Panc1 (cell line): Measurements from ENCODE around the gene LRRFIP2. TPM values are rescaled to one million over a fixed set of nuclear protein-coding genes. Genes with fewer than 3 reads are reported as not detected.

Experiments
- ATAC-seq: fragments of 200-7000 bp; cut with Tn5 transposase; 2 replicates; pipeline ENCODE4 v1.9.1; 2020; ENCODE audit warnings: mild to moderate bottlenecking, moderate library complexity
- BruUV-seq: library from RNA; stranded (reverse); fragments of 400-500 nt; replicated peaks from 2 replicates; lab custom pipeline; 2021; lab: Mats Ljungman, UMichigan
- CTCF ChIA-PET: fragments of 300-600 bp; sonication (Branson Sonifier 250); formaldehyde crosslinking; loops from one replicate; lab custom pipeline; 2022; ENCODE audit warnings: antibody characterized with exemption; lab: Charles Lee
- POLR2A ChIA-PET: fragments of 300-600 bp; sonication (Branson Sonifier 250); formaldehyde crosslinking; loops from one replicate; lab custom pipeline; 2022; ENCODE audit warnings: antibody characterized with exemption; lab: Charles Lee
- DNase-seq: peaks from one replicate; pipeline ENCODE4 v3.0.0-alpha.2; 2010; ENCODE audit warnings: low read depth, low spot score
- H3K27ac ChIP-seq: 2 replicates; pipeline ENCODE4 v1.5.1; 2011; ENCODE audit warnings: mild to moderate bottlenecking, low read length, inconsistent platforms
- H3K27me3 ChIP-seq: fragments of 200-500 bp; sonication (Bioruptor generic); 2 replicates; pipeline ENCODE4 v1.6.0; 2014; ENCODE audit warnings: low read length, inconsistent platforms; ENCODE audit not compliant: control insufficient read depth, insufficient read depth
- H3K36me3 ChIP-seq: fragments of 200-500 bp; sonication (Bioruptor generic); 2 replicates; pipeline ENCODE4 v1.5.1; 2014; ENCODE audit warnings: inconsistent platforms, mild to moderate bottlenecking, low read length, moderate library complexity; ENCODE audit not compliant: control insufficient read depth, insufficient read depth
- H3K4me1 ChIP-seq: 2 replicates; pipeline ENCODE4 v1.5.1; 2011; ENCODE audit warnings: inconsistent platforms, mild to moderate bottlenecking, low read length, moderate library complexity; ENCODE audit not compliant: control insufficient read depth, insufficient read depth
- H3K4me3 ChIP-seq, 2 experiments: 2 replicates each; pipeline ENCODE4 v1.5.1; 2011 to 2012; ENCODE audit warnings: low read depth in 2 of 2, low read length in 2 of 2, mild to moderate bottlenecking in 2 of 2, inconsistent platforms in 1 of 2, moderate library complexity in 1 of 2
- H3K9me3 ChIP-seq: fragments of 200-500 bp; sonication (Bioruptor generic); 2 replicates; pipeline ENCODE4 v1.5.1; 2014; ENCODE audit warnings: low read depth, mild to moderate bottlenecking, inconsistent platforms, low read length, moderate library complexity; ENCODE audit not compliant: control insufficient read depth, insufficient read depth
- POLR2AphosphoS5 ChIP-seq: IDR thresholded peaks from 2 replicates; pipeline ENCODE4 v1.6.1; 2012; ENCODE audit warnings: mild to moderate bottlenecking, low read depth, low read length, moderate library complexity
- SIN3A ChIP-seq: IDR thresholded peaks from 2 replicates; pipeline ENCODE4 v1.6.1; 2012; ENCODE audit warnings: low read depth, mild to moderate bottlenecking, low read length, moderate library complexity, borderline replicate concordance; ENCODE audit not compliant: insufficient read depth
- TCF7L2 ChIP-seq: IDR thresholded peaks from 2 replicates; pipeline ENCODE4 v1.6.1; 2011; ENCODE audit warnings: mild to moderate bottlenecking, low read depth, low read length, inconsistent platforms
- in situ Hi-C: cut with HindIII; loops from 2 replicates; pipeline ENCODE4 v1.10.0; 2016; ENCODE audit warnings: low sequenced_read_pairs, low pct_unique_long_range_greater_than_20kb
- intact Hi-C: fragments of 100-400 bp; cut with micrococcal nuclease; formaldehyde crosslinking; loops from one replicate; pipeline ENCODE4 v1.10.0; 2022; ENCODE audit not compliant: unreplicated experiment
- total RNA-seq: library from RNA; stranded (reverse); gene quantifications from one replicate; pipeline ENCODE4 v1.2.1, GENCODE V29; 2021; ENCODE audit not compliant: unreplicated experiment
- TF ChIP-seq, protein P1 (sequence below), 2 experiments: IDR thresholded peaks; 2 replicates each; pipeline ENCODE4 v1.6.1; 2011 to 2012; ENCODE audit warnings: low read depth in 2 of 2, control low read depth in 1 of 2, low read length in 1 of 2, mild to moderate bottlenecking in 1 of 2, moderate library complexity in 1 of 2; ENCODE audit not compliant: insufficient read depth in 1 of 2
- TF ChIP-seq, protein P2 (sequence below): fragments of 450-650 bp; IDR thresholded peaks from 2 replicates; pipeline ENCODE4 v1.5.1; 2017; ENCODE audit warnings: mild to moderate bottlenecking

The LRRFIP2 gene
- total RNA-seq, 1 experiment from 2014 or later, result 32.3 TPM

DNA sequence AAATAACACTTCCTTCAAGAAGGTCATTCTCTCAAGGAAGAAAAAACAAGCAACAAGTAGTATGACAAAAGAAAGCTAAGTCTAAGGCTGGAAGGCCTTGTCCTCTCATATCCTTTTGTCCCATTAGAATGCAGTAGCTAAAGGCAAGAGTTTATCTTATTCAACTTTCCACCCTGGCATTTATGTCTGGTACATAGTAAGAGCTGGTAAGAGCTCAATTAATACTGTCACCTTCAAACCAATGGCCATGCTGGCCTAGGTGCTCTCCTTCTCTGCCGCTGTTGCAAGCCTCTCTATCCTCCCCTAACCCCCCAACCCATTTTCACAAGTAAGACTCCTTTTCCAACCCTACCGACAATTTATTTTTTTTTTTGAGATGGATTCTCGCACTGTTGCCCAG, 81.9 kb downstream of the LRRFIP2 start:
- H3K4me1 ChIP-seq, result no peaks in the 10 kb centered on the region
- no peak for DNase-seq
- no peaks in the 10 kb centered on the region for H3K9me3 ChIP-seq
- intact Hi-C loops (no loop called here), in situ Hi-C loops (no loop called here)
- ChIA-PET POLR2A (no interaction called here), CTCF (no interaction called here)
- TF ChIP-seq SIN3A (no peak), TCF7L2 (no peak), POLR2AphosphoS5 (no peak)
- TF ChIP-seq, protein P1, sequence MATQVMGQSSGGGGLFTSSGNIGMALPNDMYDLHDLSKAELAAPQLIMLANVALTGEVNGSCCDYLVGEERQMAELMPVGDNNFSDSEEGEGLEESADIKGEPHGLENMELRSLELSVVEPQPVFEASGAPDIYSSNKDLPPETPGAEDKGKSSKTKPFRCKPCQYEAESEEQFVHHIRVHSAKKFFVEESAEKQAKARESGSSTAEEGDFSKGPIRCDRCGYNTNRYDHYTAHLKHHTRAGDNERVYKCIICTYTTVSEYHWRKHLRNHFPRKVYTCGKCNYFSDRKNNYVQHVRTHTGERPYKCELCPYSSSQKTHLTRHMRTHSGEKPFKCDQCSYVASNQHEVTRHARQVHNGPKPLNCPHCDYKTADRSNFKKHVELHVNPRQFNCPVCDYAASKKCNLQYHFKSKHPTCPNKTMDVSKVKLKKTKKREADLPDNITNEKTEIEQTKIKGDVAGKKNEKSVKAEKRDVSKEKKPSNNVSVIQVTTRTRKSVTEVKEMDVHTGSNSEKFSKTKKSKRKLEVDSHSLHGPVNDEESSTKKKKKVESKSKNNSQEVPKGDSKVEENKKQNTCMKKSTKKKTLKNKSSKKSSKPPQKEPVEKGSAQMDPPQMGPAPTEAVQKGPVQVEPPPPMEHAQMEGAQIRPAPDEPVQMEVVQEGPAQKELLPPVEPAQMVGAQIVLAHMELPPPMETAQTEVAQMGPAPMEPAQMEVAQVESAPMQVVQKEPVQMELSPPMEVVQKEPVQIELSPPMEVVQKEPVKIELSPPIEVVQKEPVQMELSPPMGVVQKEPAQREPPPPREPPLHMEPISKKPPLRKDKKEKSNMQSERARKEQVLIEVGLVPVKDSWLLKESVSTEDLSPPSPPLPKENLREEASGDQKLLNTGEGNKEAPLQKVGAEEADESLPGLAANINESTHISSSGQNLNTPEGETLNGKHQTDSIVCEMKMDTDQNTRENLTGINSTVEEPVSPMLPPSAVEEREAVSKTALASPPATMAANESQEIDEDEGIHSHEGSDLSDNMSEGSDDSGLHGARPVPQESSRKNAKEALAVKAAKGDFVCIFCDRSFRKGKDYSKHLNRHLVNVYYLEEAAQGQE (IDR thresholded peaks at IDR 0.05; ENCODE audit: insufficient read depth in 1 of 2, low read depth in 2 of 2, low read length in 1 of 2), result no peak
- TF ChIP-seq, protein P2, sequence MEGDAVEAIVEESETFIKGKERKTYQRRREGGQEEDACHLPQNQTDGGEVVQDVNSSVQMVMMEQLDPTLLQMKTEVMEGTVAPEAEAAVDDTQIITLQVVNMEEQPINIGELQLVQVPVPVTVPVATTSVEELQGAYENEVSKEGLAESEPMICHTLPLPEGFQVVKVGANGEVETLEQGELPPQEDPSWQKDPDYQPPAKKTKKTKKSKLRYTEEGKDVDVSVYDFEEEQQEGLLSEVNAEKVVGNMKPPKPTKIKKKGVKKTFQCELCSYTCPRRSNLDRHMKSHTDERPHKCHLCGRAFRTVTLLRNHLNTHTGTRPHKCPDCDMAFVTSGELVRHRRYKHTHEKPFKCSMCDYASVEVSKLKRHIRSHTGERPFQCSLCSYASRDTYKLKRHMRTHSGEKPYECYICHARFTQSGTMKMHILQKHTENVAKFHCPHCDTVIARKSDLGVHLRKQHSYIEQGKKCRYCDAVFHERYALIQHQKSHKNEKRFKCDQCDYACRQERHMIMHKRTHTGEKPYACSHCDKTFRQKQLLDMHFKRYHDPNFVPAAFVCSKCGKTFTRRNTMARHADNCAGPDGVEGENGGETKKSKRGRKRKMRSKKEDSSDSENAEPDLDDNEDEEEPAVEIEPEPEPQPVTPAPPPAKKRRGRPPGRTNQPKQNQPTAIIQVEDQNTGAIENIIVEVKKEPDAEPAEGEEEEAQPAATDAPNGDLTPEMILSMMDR, result no peak
- BruUV-seq, result no TSS peak
- H3K4me3 ChIP-seq, result no peak overlapping the region
- H3K27me3 ChIP-seq, result no peaks in the 10 kb centered on the region
- H3K36me3 ChIP-seq, result peaks cover 2% of the 10 kb centered on the region; the same call in 1 of the 2 replicates
- ATAC-seq, result no peak
- no peak overlapping the region for H3K27ac ChIP-seq

DNA sequence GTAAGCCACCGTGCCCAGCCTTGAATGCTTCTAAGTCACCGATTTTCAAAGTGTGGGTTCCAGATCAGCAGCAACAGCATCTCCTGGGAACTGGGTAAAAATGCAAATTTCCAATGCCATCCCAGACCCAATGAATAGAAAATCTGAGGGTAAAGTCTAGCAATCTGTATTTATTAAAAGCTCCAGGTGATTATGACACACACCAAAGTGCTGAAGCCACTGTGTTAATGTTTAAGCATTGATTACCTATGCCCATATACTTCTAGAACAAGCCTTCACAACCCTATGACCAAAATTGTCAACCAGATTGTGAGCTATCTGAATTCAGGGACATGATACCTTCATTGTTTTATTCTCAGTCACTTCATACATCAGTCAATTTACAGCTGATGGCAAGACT, 86.5 kb downstream of the LRRFIP2 start:
- ATAC-seq (no peak), DNase-seq (no peak)
- ChIA-PET POLR2A (no interaction called here), CTCF (no interaction called here)
- Histone ChIP-seq H3K9me3 (no peaks in the 10 kb centered on the region), H3K27ac (no peak overlapping the region), H3K4me3 (no peak overlapping the region), H3K4me1 (no peaks in the 10 kb centered on the region), H3K27me3 (no peaks in the 10 kb centered on the region), H3K36me3 (no peaks in the 10 kb centered on the region; the same call in 1 of the 2 replicates)
- BruUV-seq, result no TSS peak
- intact Hi-C loops, result no loop called here
- in situ Hi-C loops, result no loop called here
- TF ChIP-seq TCF7L2, result no peak
- TF ChIP-seq POLR2AphosphoS5, result no peak
- TF ChIP-seq, protein P2, result no peak
- no peak for TF ChIP-seq SIN3A
- TF ChIP-seq, protein P1 (IDR thresholded peaks at IDR 0.05; ENCODE audit: insufficient read depth in 1 of 2, low read depth in 2 of 2, low read length in 1 of 2), result no peak
